Kidney epithelial cell (primary cell): ENCODE data around the gene COL9A3. TPM values are rescaled to one million over a fixed set of nuclear protein-coding genes. Genes with fewer than 3 reads are reported as not detected.

ENCODE experiments used
- DNase-seq: peaks from one replicate; pipeline ENCODE4 v3.0.0-alpha.2; 2010; ENCODE audit warnings: low read depth
- H3K27me3 ChIP-seq: 2 replicates; pipeline ENCODE4 v1.6.0; 2011; ENCODE audit warnings: low read length; ENCODE audit not compliant: control insufficient read depth, insufficient read depth
- H3K36me3 ChIP-seq: 2 replicates; pipeline ENCODE4 v1.5.1; 2011; ENCODE audit warnings: low read length; ENCODE audit not compliant: control insufficient read depth, insufficient read depth
- H3K4me3 ChIP-seq: 2 replicates; pipeline ENCODE4 v1.5.1; 2011; ENCODE audit warnings: low read depth, mild to moderate bottlenecking, control low read depth, low read length
- total RNA-seq: library from RNA; depleted of rRNA; stranded (reverse); fragments of >200 nt; gene quantifications from 2 replicates; pipeline ENCODE4 v1.2.3, GENCODE V29; 2015
- TF ChIP-seq, protein P1 (sequence below): IDR thresholded peaks from 2 replicates; pipeline ENCODE4 v1.5.1; 2011; ENCODE audit warnings: mild to moderate bottlenecking, moderate library complexity, low read length, control low read depth, inconsistent platforms; ENCODE audit not compliant: insufficient read depth, poor library complexity, severe bottlenecking

Gene COL9A3
- 5.4 and 10.4 TPM in 2 replicates for total RNA-seq

DNA sequence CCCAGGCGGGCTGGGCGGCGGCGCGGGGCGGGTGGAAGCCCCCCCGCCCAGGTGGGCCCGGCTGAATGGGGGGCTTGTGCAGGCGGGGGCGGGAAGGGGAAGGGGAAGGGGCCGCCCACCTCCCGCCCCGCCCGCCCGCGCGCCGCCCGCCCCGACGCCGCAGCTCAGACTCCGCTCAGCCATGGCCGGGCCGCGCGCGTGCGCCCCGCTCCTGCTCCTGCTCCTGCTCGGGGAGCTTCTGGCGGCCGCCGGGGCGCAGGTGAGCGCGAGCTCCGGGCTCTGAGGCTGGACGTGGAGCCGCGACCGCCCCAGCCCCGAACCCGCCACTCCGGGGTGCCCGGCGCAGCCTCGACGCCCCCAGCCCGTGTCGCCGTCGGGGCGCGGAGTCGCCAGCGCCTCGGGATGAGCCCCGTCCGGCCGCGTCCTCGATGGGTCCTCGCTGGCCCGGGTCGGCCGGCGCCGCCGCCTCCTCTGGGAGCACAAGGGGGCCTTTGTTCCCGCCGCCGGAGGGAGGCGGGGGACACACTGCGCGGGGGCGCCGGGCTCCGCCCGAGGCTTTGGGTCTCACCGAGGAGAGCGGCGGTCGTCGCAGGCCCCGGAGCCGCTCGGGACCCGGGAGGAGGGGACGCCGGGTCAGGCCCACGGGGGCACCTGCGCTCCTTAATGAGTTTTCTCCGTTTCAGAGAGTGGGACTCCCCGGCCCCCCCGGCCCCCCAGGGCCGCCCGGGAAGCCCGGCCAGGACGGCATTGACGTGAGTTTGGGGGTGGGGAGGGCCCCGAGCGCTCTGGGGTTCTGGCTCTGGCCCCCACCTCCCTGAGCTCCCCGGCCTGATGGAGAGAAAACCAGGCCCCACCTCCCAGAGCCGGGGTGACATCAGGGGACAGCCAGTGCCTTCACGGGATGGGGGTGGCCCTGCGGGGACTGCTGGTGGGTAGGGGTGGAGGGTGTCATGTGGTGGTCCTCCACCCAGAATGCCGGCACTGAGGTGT is at the start of gene COL9A3:
Gene COL9A3 (plus strand): TSS at position 167 of the 990 bp plus-strand sequence. CDS start 15 bp downstream, at position 182.
- peak within 1 kb of the TSS; percentile 0 for H3K4me3 ChIP-seq
- DNase-seq, result no peak
- TF ChIP-seq, protein P1, sequence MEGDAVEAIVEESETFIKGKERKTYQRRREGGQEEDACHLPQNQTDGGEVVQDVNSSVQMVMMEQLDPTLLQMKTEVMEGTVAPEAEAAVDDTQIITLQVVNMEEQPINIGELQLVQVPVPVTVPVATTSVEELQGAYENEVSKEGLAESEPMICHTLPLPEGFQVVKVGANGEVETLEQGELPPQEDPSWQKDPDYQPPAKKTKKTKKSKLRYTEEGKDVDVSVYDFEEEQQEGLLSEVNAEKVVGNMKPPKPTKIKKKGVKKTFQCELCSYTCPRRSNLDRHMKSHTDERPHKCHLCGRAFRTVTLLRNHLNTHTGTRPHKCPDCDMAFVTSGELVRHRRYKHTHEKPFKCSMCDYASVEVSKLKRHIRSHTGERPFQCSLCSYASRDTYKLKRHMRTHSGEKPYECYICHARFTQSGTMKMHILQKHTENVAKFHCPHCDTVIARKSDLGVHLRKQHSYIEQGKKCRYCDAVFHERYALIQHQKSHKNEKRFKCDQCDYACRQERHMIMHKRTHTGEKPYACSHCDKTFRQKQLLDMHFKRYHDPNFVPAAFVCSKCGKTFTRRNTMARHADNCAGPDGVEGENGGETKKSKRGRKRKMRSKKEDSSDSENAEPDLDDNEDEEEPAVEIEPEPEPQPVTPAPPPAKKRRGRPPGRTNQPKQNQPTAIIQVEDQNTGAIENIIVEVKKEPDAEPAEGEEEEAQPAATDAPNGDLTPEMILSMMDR, result no peak
- H3K27me3 ChIP-seq, result peaks cover 31% of the 10 kb centered on the region
- H3K36me3 ChIP-seq, result no peaks in the 10 kb centered on the region

- H3K27me3 ChIP-seq, result peaks cover 52% of the 10 kb centered on the region
- H3K36me3 ChIP-seq, result no peaks in the 10 kb centered on the region
- TF ChIP-seq, protein P1, result no peak
- H3K4me3 ChIP-seq, result no peak overlapping the region
- no peak for DNase-seq
These were observed 48.7 kb upstream of the COL9A3 start for GRCh38 chr20:62768234-62768546.

GRCh38 chr20:62768551-62769287 is 48.1 kb upstream of the COL9A3 start:
- DNase-seq, result no peak
- Histone ChIP-seq H3K27me3 (peaks cover 56% of the 10 kb centered on the region), H3K36me3 (no peaks in the 10 kb centered on the region), H3K4me3 (no peak overlapping the region)
- TF ChIP-seq, protein P1, result no peak

GRCh38 chr20:62769346-62770071 is 47.3 kb upstream of the COL9A3 start:
- TF ChIP-seq, protein P1, result no peak
- H3K27me3 ChIP-seq, result peaks cover 57% of the 10 kb centered on the region
- H3K4me3 ChIP-seq, result no peak overlapping the region
- no peak for DNase-seq
- no peaks in the 10 kb centered on the region for H3K36me3 ChIP-seq

GRCh38 chr20:62770111-62770910 is 46.5 kb upstream of the COL9A3 start:
- no peak for DNase-seq
- no peak overlapping the region for H3K4me3 ChIP-seq
- H3K27me3 ChIP-seq, result peaks cover 54% of the 10 kb centered on the region
- TF ChIP-seq, protein P1, result no peak
- H3K36me3 ChIP-seq, result no peaks in the 10 kb centered on the region
